RWPE2 (cell line): ENCODE measurements around the gene NDRG3.

Source experiments
- ATAC-seq: fragments of 200-7000 bp; cut with Tn5 transposase; 3 replicates; pipeline ENCODE4 v1.9.1; 2021; ENCODE audit warnings: low read depth
- DNase-seq: peaks from one replicate; pipeline ENCODE4 v3.0.0-alpha.2; 2020; ENCODE audit warnings: low spot score
- H3K27ac ChIP-seq: fragments of 450-650 bp; 2 replicates; pipeline ENCODE4 v1.5.1; 2017; ENCODE audit warnings: mild to moderate bottlenecking; ENCODE audit not compliant: poor library complexity, severe bottlenecking
- H3K27me3 ChIP-seq: fragments of 250-450 bp; sonication (Bioruptor Pico); 2 replicates; pipeline ENCODE4 v1.5.1; 2021; ENCODE audit warnings: mild to moderate bottlenecking, moderate library complexity; ENCODE audit not compliant: insufficient read depth, poor library complexity, severe bottlenecking
- H3K36me3 ChIP-seq: fragments of 250-450 bp; sonication (Bioruptor Pico); 2 replicates; pipeline ENCODE4 v1.5.1; 2020; ENCODE audit warnings: low read depth, mild to moderate bottlenecking, moderate library complexity
- H3K4me1 ChIP-seq: fragments of 250-450 bp; sonication (Bioruptor Pico); 2 replicates; pipeline ENCODE4 v1.5.1; 2021; ENCODE audit warnings: mild to moderate bottlenecking, moderate library complexity; ENCODE audit not compliant: insufficient read depth, poor library complexity, severe bottlenecking
- H3K4me3 ChIP-seq: fragments of 250-450 bp; sonication (Bioruptor Pico); 2 replicates; pipeline ENCODE4 v1.5.1; 2021; ENCODE audit warnings: mild to moderate bottlenecking, moderate library complexity; ENCODE audit not compliant: severe bottlenecking
- H3K9me3 ChIP-seq: fragments of 250-450 bp; sonication (Bioruptor Pico); 2 replicates; pipeline ENCODE4 v1.5.1; 2021; ENCODE audit warnings: mild to moderate bottlenecking, moderate library complexity; ENCODE audit not compliant: severe bottlenecking
- TF ChIP-seq, protein P1 (sequence below): fragments of 450-650 bp; IDR thresholded peaks from one replicate; pipeline ENCODE4 v1.5.1; 2017; ENCODE audit warnings: mild to moderate bottlenecking, moderate library complexity; ENCODE audit not compliant: poor library complexity, severe bottlenecking

The NDRG3 gene

DNA sequence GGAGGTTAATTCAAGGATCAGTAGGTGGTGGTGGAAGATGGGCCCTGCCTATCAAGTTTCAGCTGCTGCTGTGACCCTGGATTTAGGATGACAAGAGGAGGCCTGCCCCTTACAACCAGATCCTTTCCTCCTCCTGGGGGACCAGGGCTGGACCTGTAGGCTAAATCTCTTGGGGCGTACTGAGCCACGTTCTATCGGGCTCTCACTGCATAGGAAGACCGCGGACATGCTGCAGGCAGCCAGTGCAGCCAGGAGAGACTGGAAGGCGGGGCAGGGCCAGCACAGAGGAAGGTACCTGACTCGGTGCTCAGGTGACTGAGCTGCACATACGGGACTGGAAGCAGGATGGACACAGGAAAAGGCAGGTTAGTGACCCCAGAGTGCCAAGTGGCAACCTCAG, 91.4 kb downstream of the NDRG3 start:
- TF ChIP-seq, protein P1, sequence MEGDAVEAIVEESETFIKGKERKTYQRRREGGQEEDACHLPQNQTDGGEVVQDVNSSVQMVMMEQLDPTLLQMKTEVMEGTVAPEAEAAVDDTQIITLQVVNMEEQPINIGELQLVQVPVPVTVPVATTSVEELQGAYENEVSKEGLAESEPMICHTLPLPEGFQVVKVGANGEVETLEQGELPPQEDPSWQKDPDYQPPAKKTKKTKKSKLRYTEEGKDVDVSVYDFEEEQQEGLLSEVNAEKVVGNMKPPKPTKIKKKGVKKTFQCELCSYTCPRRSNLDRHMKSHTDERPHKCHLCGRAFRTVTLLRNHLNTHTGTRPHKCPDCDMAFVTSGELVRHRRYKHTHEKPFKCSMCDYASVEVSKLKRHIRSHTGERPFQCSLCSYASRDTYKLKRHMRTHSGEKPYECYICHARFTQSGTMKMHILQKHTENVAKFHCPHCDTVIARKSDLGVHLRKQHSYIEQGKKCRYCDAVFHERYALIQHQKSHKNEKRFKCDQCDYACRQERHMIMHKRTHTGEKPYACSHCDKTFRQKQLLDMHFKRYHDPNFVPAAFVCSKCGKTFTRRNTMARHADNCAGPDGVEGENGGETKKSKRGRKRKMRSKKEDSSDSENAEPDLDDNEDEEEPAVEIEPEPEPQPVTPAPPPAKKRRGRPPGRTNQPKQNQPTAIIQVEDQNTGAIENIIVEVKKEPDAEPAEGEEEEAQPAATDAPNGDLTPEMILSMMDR: no peak

GRCh38 chr20:36653456-36653855, 92.4 kb downstream of the NDRG3 start:
- no peaks in the 10 kb centered on the region for H3K27me3 ChIP-seq
- ATAC-seq (no peak), DNase-seq (no peak)
- H3K27ac ChIP-seq: no peak overlapping the region
- no peak overlapping the region for H3K4me3 ChIP-seq
- H3K36me3 ChIP-seq: peaks cover 8% of the 10 kb centered on the region; the same call in 1 of the 2 replicates
- no peaks in the 10 kb centered on the region for H3K9me3 ChIP-seq
- TF ChIP-seq, protein P1: no peak
- no peaks in the 10 kb centered on the region for H3K4me1 ChIP-seq

More for the DNA sequence above, 91.4 kb downstream of the NDRG3 start:
- Histone ChIP-seq H3K36me3 (peaks cover 12% of the 10 kb centered on the region; the same call in 1 of the 2 replicates), H3K4me3 (no peak overlapping the region), H3K4me1 (no peaks in the 10 kb centered on the region), H3K9me3 (no peaks in the 10 kb centered on the region), H3K27ac (no peak overlapping the region), H3K27me3 (no peaks in the 10 kb centered on the region)
- DNase-seq (no peak), ATAC-seq (no peak)

DNA sequence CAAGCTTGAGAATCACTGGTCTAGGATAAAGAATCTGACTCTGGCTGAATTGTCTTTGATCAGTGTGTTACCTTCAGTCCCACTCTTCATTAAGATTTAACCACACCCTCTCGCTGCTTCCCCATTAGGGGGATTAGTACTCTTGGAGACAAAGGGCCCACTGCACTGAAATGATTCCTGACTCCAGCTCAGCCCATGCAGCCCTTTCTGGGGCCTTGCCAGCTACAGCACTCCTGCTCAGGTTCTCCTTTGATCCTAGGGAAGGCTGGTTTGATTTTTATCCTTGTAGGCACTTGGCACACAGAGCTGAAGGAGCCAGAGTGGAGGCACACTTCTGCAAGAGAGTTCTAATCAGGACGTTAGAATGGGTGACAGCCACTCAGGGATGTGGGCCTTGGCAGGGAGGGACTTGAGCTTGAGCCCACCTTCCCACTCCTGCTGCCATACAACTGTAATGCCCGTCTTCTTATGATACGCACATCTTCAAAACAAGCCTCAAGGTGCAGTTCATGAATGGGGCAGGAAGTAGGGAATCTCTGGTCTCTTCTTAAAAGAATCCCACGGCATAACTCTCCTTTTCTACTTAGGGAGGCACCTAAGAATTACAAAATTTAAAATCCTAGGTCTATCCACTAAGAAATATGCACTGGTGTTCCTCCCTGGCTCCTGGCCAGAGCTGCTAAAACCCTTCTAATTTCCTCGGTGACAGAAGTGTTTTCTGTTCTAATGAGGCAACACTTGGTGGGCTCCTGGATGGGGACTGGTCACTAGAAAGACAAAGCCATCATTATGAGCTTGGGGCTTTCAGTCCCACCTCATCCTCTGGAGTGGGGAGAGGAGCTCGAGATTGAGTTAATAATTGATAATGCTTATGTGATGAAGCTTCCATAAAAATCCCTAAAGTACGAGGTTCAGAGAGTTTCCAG, 98.4 kb downstream of the NDRG3 start:
- H3K27me3 ChIP-seq: no peaks in the 10 kb centered on the region
- H3K36me3 ChIP-seq: no peaks in the 10 kb centered on the region
- TF ChIP-seq, protein P1: no peak
- no peaks in the 10 kb centered on the region for H3K9me3 ChIP-seq
- H3K27ac ChIP-seq: no peak overlapping the region
- ATAC-seq (no peak; the same call in 2 of the 3 replicates), DNase-seq (no peak)
- no peak overlapping the region for H3K4me3 ChIP-seq
- peaks cover 5% of the 10 kb centered on the region for H3K4me1 ChIP-seq

DNA sequence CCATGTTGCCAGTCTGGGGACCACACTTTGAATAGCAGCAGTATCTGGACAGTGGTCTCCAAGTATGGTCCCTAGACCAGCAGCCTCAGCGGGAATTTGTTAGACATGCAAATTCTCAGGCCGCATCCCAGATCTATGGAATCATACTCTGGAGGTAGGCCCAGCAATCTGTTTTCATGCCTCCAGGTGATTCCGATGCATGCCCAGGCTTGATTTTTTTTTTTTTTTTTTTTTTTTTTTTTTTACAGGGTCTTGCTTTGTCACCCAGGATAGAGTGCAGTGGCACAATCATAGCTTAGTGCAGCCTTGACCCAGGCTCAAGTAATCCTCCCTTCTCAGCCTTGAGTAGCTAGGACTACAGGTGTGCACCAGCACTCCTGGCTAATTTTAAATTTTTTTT, 99.2 kb downstream of the NDRG3 start:
- H3K27ac ChIP-seq: no peak overlapping the region

More for the DNA sequence above, 99.2 kb downstream of the NDRG3 start:
- DNase-seq (no peak), ATAC-seq (no peak)
- no peaks in the 10 kb centered on the region for H3K9me3 ChIP-seq
- H3K4me3 ChIP-seq: no peak overlapping the region
- TF ChIP-seq, protein P1: no peak
- peaks cover 5% of the 10 kb centered on the region for H3K4me1 ChIP-seq
- no peaks in the 10 kb centered on the region for H3K27me3 ChIP-seq
- no peaks in the 10 kb centered on the region for H3K36me3 ChIP-seq
